NCI-H2196 (cell line): ENCODE data around the gene PAM.

ENCODE experiments used
- DNase-seq: peaks from one replicate; lab custom pipeline; 2025; ENCODE audit not compliant: unreplicated experiment; lab: John Stamatoyannopoulos, UW

PAM gene

DNA sequence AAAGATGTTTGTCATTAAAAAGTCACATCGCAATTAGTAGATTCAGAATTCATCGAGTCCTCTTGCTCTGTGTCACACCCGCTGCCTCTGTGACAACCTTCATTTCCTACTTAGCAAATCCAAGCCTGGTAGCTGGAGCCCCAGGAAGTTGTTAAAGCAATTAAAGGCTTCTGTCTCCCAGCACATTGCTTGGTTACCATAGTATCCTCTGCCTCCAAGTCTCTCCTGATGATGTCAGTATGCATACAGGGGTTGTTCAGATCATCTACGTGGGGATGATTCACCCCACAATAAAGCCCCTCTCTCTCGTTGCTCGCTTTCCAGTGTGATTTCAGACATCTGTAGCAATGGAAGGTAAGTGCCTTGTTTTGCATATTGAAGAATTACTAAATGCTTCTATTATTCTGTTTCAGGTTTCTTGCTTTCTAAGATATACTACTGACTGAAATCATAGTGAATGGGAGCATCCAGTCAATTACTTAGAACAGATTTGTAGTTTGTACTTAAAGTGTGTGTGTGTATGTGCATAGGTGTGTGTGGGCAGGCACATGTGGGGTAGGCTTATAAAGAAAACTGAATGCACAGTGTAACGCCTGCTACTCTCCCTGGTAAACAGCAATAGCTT, 52.9 kb downstream of the PAM start:
- peak; percentile 54 for DNase-seq

DNA sequence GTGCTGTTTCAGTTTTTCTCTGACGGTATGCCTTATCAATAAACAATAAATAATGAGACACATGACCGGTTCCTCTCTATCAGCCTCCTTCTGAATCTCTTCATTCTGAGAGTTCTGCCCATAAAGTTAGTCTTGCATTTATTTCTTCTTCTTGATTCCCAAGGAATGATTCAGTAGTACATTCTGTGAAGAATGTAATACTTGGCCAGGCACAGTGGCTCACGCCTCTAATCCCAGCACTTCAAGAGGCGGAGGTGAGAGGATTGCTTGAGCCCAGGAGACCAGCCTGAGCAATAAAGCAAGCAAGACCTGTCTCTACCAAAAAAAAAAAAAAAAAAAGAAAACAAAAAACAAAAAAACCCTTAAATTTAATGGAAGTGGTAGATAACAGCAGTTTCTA, 53.9 kb downstream of the PAM start:
- DNase-seq = no peak

DNA sequence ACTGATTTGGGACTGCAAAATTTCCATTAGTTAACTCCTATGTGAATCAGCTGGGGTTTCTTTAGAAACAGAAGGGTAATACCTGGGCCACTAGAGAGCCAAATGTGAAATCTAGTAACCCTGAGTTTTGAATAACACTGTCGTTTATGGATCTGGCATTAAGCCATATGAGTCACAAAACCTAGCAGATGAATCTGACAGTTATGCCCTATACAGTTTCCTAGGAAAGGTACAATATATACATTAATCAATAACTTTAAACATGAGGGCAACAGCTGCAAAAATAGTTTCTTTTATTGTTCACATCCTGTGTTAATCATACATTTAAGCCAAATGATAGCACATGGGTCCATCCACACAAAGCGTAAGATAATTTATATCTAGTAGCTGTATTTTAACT, 56.9 kb downstream of the PAM start:
- DNase-seq = peak; percentile 66

DNA sequence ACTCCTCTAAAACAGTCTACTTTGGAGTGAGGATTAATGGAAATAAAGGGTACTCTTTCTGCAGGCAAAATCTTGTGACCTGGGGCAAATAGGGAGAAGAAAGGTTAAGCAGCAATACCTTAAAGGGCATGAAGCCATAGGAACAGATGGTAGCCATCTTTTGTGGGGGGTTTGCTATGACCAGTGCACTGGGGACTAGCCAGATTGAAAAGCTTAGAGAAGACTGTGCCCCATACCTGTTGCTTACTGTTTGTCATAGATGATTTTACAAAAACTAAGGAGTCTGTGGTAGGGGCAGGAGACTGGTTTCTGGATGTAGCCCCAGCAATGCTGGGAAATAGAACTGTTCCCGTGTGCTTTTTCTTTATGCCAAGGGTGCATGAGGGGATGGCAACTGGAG, 58.6 kb downstream of the PAM start:
- no peak for DNase-seq

DNA sequence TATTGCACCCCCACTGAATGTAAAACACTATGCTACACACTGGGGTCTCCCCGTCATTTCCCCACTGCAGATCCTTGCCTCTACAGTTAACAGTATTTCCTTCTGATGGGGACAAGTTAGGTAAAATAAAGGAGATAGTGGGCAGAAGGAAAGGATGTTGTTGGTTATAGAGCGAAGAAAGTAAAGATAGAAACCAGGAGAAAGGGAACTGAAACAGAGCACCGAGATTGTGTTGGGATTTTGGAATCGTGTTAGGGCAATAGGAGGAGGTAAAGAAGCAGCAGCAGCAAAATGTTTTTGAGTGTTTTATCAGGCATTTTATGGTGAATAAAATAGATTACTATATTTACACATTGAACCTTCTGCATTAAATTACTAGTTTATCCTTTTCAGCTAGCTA, 60.0 kb downstream of the PAM start:
- no peak for DNase-seq

DNA sequence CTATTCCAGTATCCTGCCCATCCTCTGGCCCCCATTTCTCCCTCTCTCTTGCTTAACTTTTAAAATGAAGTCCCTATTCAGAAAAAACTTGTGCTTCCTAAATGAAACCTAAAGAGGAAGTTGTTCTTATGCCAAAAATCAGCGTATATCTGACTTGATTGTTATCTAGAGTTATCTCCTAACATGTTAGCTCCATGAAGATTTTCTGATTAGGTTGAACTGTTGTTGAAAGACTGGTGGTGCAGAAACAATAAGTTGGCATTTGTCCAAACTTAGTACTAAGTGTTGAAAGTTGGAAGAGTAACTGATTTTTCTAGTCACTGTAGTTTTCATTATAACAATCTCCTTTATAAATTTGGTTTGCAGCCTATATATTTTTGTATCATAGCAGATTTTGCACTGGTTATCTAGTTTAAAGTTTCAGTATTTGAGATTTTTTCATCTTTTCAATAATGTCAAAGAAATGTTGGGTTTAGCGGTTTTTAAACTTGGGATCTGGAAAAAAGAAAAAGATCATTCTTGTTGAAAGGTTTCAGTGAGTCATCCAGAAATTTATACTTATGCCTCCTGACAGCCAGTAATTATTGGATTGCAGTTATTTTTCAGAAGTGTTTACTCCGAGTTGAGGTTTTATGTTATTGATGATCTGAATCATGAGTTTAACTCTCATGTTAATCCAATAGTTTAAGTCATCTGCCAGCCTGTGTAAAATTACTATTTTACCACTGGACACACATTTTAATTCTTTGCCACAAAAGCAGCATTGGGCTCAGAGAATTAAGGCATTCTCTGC, 60.6 kb downstream of the PAM start:
- peak; percentile 17 for DNase-seq

DNA sequence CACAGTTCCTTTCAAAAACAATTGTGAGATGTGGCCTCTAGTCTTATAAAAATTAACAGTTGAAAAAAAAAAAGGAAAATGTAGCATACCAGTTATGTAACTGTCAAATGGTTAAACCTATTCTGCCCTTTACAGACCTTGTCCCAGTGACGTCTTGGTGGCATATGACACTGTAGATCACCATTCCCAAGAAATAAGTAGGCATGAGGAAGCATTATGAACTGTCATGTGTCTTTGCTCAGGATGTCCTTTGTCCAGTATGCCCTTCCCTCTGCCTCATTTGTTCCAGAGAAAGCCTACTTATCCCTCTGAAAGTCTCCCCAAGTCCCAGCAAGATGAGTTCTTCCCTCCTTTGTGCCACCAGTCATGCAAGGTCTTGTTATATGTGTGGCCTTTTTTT, 63.2 kb downstream of the PAM start:
- DNase-seq = no peak

DNA sequence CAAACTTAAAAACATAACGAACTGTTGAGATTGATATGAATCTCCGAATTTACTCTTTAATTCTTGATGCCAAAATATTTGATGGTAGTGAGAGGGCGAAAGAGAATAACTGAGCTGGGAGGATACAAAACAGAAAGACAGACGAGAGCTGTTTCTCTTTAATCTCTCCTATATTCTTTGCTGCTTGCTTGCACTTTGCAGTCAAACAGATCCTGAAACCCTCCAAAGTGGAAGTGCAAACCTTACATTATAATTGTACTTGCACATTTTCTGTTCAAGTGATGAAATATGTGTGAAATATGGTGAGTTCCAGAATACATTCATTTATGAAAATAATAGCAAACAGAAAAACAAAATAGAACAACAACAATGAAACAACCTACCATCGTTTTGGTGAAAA, 63.8 kb downstream of the PAM start:
- DNase-seq = no peak

DNA sequence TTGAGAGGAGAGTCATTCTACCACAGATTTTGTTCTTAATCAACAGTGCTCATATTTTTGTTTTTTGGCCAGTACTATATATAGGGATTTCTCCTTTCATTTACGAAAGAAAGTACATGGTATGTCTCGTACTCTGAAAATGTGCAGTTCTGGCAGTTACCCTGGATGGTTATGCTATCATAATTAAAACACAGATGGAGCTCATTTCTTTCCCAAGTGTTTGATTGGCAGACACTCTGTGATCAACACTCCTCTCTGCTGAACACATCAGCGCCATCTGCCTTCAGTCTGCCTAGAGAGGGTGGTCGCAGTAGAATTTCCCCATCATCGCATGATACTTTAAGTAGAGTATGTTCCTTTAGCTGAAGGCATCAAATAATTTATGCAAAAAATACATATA, 64.5 kb downstream of the PAM start:
- DNase-seq = no peak

DNA sequence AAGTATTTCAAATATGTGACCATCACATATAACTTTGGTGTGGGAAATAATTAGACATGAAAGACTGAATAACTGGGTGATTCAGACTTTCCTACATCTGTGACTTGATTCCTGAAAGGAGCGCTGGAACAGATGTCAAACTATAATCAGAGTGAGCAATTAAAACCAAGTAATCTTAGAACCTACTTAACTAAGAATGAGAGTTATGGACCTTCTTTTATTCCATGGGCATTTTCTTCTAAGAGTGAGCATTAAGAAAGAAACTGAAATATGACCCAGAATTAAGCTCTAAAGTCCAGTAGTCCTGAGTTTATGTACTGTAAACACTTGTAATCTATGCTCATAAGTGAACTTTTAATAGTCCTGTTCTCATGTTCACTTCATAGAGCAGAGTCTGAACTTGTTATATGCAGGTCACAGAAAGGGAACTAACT, 68.4 kb downstream of the PAM start:
- DNase-seq = no peak

DNA sequence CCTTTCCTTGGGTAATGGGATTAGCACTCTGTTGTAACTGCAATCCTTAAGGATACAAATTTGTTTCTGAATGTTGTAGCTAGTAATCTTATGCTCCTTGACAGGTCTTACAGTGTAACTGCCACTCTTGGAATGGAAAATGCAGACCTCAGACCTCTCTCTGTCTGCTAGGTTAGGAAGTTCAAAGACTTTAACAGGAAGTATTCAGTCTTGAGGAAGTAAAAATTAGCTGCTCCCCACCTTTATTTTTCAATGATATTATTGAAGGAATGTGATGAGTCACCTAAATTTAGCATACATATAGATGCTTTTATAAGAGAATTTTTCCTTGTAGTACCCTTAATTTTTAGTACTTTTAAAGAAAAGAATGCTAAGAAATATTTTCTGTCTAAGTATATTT, 71.5 kb downstream of the PAM start:
- no peak for DNase-seq

DNA sequence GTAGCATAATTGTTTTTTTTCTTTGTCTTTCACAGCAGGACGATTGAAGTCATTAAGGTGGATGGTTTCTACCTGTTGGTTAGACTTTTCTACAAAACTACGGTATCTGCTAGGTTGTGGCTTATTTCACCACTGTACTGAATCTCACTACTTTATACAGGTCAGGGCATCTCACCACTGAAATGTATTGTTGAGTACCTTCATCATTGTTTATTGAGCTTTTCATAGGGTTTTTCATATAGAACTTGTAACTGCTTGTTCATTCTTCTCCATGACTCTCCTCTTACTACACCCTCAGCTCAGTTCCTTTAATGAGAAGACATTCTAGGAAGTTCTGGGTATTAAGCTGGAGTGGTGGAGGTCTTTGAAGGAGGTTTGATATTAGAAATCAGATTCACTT, 75.1 kb downstream of the PAM start:
- DNase-seq = no peak

DNA sequence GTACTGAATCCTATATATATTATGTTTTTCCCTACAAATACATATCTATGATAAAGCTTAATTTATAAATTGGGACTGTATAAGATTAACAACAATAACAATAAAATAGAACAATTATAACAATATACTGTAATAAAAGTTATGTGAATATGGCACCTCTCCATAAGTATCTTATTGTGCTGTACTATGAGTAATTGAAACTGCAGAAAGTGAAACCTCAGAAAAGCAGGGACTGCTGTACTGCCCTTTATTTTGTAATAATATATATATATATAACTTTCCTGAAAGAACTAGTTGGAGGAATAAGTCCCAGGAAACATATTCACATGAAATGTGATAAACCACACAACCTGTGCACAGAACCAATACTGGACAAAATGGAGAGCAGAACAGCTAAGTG, 77.3 kb downstream of the PAM start:
- DNase-seq = no peak

DNA sequence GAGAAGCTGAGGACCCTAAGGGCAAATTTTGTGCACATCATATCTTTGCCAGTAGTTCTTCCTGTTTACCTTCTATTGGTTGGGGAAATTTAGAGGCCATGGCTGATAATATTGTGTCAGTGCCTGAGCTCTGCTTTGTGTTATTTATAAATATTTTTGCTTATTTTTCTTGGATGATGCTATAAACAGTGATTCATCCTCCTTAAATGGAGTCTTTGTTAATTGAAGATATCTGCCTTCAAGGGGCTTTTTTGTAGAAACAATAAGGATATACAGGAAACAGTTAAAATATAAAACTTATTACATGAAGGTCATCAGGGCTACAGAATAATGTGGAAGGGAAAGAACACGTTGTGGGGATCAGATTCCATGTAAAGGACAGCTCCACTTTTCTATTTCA, 78.0 kb downstream of the PAM start:
- no peak for DNase-seq

DNA sequence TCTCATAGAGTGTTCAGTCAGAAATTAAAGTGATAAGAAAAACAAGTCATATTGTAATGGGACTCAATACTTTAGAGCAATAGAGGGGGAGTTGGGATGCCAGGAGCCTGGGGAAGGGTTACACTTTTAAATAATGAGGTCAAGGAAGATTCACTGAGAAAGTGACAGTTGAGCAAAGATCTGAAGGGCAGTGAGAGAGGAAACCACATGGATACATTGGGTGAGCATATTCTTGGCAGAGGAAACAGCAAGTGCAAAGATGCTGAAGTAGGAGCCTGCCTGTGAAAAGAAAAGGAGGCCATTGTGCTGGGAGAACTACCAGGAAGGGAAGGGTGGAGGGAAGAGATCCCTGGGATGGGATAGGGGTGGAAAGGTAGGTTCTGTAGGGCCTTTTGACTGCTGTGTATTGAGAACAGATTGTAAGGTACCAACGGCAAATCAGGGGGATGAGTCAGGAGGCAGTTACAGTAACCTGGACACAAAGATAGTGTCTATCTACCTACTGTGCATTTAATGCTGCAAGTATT, 79.4 kb downstream of the PAM start:
- DNase-seq = no peak

DNA sequence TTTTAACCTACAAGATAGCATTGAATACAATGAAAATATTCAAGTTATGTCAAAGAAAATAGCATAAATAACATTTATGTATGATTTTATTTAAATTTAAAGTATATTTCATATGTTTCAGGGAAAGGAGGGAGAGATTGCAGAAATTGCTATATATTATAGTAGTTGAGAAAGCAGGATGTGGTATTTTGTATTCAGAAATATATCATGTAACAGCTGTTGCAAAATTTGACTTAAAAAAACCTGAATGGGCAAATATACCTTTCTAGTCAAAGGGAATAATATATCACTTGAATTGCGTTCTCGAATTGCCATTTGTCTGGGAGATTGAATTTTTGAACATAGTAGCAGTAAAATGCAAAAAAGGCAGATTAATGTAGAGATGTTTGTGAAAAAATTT, 80.6 kb downstream of the PAM start:
- no peak for DNase-seq

DNA sequence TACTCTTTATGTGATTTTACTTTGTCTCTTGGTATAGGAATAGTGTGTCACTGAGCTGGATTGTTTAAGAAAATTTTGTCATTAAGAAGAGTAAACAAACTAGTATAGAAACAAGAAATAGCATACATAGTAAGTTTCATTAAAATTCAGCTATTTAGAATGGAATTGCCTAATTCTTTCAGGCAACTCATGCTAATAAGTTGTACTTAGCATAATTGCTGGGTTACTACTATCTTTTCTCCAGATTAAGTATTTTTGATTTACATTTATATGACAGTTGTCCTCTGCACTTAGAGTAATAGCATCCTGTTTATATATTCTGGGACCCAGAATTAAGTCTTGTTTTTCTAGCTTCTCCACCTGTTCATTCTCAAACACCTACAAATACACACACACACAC, 85.9 kb downstream of the PAM start:
- DNase-seq = no peak

DNA sequence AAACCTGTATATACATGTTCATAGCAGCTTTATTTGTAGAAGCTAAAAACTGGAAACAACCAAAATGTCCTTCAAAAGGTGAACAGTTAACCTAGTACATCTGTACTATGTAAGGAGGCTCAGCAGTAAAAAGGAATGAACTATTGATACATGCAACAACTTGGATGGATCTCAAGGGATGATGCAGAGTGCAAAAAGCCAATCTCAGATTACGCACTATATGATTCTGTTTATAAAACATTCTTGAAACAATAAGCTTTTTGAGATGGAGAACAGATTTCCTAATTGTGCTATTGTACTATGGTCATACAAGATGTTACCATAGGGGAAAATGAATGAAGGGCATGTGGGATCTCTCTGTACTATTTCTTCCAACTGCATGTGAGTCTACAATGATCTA, 88.9 kb downstream of the PAM start:
- DNase-seq = no peak

DNA sequence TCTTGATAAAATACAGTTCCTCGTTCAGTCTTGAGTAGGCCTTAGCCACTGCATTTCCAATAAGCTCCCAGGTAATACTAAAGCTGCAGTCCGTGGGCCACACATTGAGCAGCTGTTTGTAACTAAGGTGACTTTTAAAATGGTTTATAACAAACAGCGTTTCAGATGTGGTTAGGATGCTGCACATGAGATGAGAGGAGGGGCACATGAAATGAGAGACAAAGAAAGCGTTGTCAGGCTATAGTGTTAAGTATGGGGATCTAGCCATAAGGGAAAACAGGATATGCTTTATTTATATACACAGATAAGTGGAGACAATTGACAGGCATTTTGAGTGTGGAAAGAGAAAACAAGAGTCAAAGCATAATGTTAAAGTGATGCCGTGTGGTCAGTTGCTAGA, 89.9 kb downstream of the PAM start:
- no peak for DNase-seq

DNA sequence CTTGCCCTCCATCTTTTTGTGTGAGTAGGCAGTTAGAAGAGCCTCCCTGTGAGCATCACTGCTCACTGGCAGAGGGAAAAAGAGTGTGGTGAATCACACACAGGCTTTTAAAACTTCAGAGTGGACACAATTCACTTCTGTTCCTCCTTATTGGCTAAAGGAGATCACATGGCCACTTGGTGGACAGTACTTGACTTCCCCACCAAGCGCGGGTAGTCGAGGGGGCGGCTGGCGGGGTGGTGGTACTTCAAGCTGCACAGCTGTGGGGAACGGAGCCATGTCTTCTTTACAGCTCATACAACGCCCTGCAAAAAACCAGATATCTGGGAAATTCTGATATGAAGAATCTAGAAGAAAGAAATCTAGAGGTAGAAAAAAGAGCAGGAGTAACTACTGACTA, 95.4 kb downstream of the PAM start:
- DNase-seq = no peak

DNA sequence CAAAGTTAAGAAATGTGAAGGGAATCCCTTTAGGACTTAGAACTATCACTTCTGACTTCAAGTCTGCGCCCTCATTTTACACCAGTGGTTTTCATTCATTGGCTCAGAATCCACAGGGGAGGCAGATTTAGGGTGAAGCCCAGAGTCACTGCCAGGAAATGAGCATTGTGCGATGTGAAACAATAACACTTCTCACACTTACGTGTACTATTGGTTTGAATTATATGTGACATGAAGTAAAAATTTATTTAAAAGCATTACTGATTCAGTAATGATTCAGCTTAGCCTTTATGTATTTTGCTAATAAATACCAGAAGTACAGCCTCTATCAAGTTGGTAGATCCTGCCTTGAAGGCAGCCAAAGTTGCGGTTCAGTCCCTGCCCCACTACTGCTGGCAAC, 98.6 kb downstream of the PAM start:
- DNase-seq = no peak

DNA sequence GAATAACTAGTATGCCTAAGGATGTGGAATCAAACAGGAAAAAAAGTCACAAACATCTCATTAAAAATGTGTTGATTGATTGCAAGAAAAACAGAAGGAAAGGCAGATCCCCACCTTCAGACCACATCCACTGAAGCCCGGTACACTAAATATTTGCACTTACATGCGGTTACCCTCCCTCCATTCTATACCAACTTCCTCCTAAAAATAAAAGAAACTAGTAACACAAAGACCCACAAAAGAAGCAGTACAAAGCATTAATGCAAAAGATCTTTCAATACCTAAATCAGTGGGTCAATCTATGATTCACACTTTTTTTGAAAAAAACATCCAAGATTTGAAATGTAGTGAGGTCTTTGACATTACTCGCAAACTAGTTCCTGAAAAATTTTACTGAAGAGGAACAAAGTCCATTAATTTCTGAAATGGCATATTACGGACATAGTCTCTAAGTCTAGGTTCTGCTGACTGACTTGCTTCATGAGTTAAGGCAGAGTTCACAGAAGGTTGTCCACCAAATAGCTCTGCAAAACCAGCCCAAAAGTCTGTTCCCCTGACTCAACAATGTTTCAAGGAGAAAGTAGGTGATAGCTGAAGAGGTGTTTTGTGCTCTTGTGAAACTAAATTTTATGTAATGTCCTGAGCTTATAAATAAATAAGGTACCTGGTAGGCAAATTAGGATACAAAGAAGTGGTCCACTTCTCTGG, 100.7 kb downstream of the PAM start:
- no peak for DNase-seq
